OCI-LY7 (cell line): ENCODE data around the gene PIAS4. TPM values are rescaled to one million over a fixed set of nuclear protein-coding genes. Genes with fewer than 3 reads are reported as not detected.

Experiments
- BruUV-seq: library from RNA; stranded (reverse); fragments of 400-500 nt; replicated peaks from 2 replicates; lab custom pipeline; 2021; lab: Mats Ljungman, UMichigan
- CTCF ChIA-PET: fragments of 300-600 bp; sonication (Branson Sonifier 250); formaldehyde crosslinking; loops from one replicate; lab custom pipeline; 2022; ENCODE audit warnings: antibody characterized with exemption; ENCODE audit not compliant: unreplicated experiment; lab: Charles Lee
- POLR2A ChIA-PET: fragments of 300-600 bp; sonication (Branson Sonifier 250); formaldehyde crosslinking; loops from one replicate; lab custom pipeline; 2022; ENCODE audit warnings: antibody characterized with exemption; lab: Charles Lee
- DNase-seq: peaks from one replicate; pipeline ENCODE4 v3.0.0-alpha.2; 2015; ENCODE audit warnings: low spot score
- H2AFZ ChIP-seq: fragments of 200-600 bp; sonication (generic), shearing (Covaris generic); 2 replicates; pipeline ENCODE4 v1.6.1; 2014; ENCODE audit warnings: mild to moderate bottlenecking, antibody characterized with exemption, low read length, moderate library complexity
- H3K27ac ChIP-seq: fragments of 200-600 bp; sonication (generic); 2 replicates; pipeline ENCODE4 v1.5.1; 2014; ENCODE audit warnings: mixed run types, low read depth, mild to moderate bottlenecking, moderate library complexity, low read length, inconsistent platforms; ENCODE audit not compliant: poor library complexity, severe bottlenecking
- H3K36me3 ChIP-seq: fragments of 200-600 bp; sonication (generic); 2 replicates; pipeline ENCODE4 v1.6.1; 2014; ENCODE audit warnings: mild to moderate bottlenecking, antibody characterized with exemption, low read length, moderate library complexity, mixed read lengths; ENCODE audit not compliant: insufficient read depth
- H3K4me1 ChIP-seq: fragments of 200-600 bp; sonication (generic); 2 replicates; pipeline ENCODE4 v1.5.1; 2014; ENCODE audit warnings: mild to moderate bottlenecking, low read length; ENCODE audit not compliant: insufficient read depth, poor library complexity, severe bottlenecking
- H3K4me2 ChIP-seq: fragments of 200-600 bp; sonication (generic); 2 replicates; pipeline ENCODE4 v1.6.1; 2014; ENCODE audit warnings: mild to moderate bottlenecking, low read length
- H3K4me3 ChIP-seq: fragments of 200-600 bp; sonication (generic); 2 replicates; pipeline ENCODE4 v1.5.1; 2014; ENCODE audit warnings: mild to moderate bottlenecking, low read depth, low read length; ENCODE audit not compliant: poor library complexity, severe bottlenecking
- H3K79me2 ChIP-seq: fragments of 200-600 bp; sonication (generic); 2 replicates; pipeline ENCODE4 v1.6.1; 2016; ENCODE audit warnings: low read depth, mild to moderate bottlenecking, low read length, moderate library complexity, mixed read lengths; ENCODE audit not compliant: insufficient read depth
- H3K9me2 ChIP-seq: fragments of 200-600 bp; sonication (generic); 2 replicates; pipeline ENCODE4 v1.6.1; 2016; ENCODE audit warnings: mild to moderate bottlenecking, low read length, mixed read lengths; ENCODE audit not compliant: insufficient read depth
- H3K9me3 ChIP-seq: fragments of 200-600 bp; sonication (generic); 2 replicates; pipeline ENCODE4 v1.6.1; 2014; ENCODE audit warnings: mild to moderate bottlenecking, mixed run types, low read length, mixed read lengths
- H4K20me1 ChIP-seq: fragments of 200-600 bp; sonication (generic); 2 replicates; pipeline ENCODE4 v1.6.1; 2014; ENCODE audit warnings: mild to moderate bottlenecking, antibody characterized with exemption, low read length, moderate library complexity, mixed read lengths; ENCODE audit not compliant: insufficient read depth
- EZH2phosphoT487 ChIP-seq: fragments of 200-600 bp; sonication (generic); IDR thresholded peaks from 2 replicates; pipeline ENCODE4 v1.6.1; 2018; ENCODE audit warnings: low read depth, borderline replicate concordance, mild to moderate bottlenecking, mixed run types, antibody characterized with exemption, low read length, moderate library complexity, mixed read lengths
- intact Hi-C: fragments of 100-400 bp; cut with micrococcal nuclease; formaldehyde crosslinking; loops from one replicate; pipeline ENCODE4 v1.10.0; 2022; ENCODE audit not compliant: unreplicated experiment
- total RNA-seq, 2 experiments: library from RNA; depleted of rRNA in 1 of 2; stranded (reverse); fragments of >200 nt in 1 of 2; shearing (Covaris generic) in 1 of 2; gene quantifications; 2 replicates each; pipeline ENCODE4 v1.2.3, GENCODE V29; 2014 to 2022
- TF ChIP-seq, protein P1 (sequence below): fragments of 200-600 bp; sonication (generic); conservative IDR thresholded peaks from 2 replicates; pipeline ENCODE4 v1.5.1; 2014; ENCODE audit warnings: mild to moderate bottlenecking, antibody characterized with exemption, low read length, moderate library complexity, mixed read lengths

PIAS4 gene
- total RNA-seq, 2 experiments from 2014 or later = 25.3 to 35.0 TPM

DNA sequence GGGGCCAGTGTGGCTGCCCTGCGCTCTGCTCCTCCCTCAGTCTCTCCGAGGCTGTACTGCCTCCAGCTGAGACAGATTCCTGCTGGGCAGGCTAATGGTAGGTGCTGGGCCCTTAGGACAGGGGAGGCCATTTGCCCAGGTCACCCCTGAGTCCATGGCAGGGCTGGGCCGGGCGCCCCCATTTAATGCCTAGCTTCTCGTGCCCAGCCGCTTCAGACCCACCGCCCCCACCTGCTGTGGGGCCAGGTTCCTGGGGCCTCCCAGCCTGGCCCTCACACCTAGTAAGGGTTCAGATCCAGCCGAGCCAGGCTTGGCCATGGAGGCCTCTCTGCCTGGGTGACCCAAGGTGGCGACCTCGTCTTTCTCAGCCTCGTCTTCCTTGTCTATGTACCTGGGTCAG is 17.8 kb downstream of the PIAS4 start:
- Histone ChIP-seq H3K4me2 (no peak overlapping the region), H2AFZ (no peak overlapping the region), H3K36me3 (peaks cover 47% of the 10 kb centered on the region), H3K4me1 (peaks cover 6% of the 10 kb centered on the region), H3K27ac (no peak overlapping the region), H4K20me1 (no peaks in the 10 kb centered on the region), H3K9me2 (no peaks in the 10 kb centered on the region), H3K4me3 (no peak overlapping the region), H3K79me2 (peaks cover 5% of the 10 kb centered on the region; the same call in 1 of the 2 replicates), H3K9me3 (no peaks in the 10 kb centered on the region)
- no TSS peak for BruUV-seq
- intact Hi-C loops = no loop called here
- DNase-seq = no peak
- ChIA-PET CTCF (no interaction called here), POLR2A (no interaction called here)
- TF ChIP-seq, protein P1, sequence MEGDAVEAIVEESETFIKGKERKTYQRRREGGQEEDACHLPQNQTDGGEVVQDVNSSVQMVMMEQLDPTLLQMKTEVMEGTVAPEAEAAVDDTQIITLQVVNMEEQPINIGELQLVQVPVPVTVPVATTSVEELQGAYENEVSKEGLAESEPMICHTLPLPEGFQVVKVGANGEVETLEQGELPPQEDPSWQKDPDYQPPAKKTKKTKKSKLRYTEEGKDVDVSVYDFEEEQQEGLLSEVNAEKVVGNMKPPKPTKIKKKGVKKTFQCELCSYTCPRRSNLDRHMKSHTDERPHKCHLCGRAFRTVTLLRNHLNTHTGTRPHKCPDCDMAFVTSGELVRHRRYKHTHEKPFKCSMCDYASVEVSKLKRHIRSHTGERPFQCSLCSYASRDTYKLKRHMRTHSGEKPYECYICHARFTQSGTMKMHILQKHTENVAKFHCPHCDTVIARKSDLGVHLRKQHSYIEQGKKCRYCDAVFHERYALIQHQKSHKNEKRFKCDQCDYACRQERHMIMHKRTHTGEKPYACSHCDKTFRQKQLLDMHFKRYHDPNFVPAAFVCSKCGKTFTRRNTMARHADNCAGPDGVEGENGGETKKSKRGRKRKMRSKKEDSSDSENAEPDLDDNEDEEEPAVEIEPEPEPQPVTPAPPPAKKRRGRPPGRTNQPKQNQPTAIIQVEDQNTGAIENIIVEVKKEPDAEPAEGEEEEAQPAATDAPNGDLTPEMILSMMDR = no peak
- TF ChIP-seq EZH2phosphoT487 = no peak

DNA sequence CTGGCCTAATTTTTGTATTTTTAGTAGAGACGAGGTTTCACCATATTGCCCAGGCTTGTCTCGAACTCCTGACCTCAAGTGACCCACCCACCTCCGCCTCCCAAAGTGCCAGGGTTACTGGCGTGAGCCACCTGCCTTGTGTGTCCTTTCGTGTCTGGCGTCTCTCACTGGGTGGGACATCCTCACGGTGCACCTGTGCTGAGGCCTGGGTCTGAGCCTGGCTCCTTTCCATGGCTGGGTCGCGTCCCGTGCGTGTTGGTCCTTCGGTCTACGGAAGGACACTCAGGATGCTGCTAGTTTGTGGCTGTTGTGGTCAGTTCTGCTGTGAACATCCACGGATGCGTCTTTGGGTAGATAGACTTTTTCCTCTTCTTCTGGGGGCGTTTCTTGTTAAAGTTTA is 19.6 kb downstream of the PIAS4 start:
- ChIA-PET POLR2A (no interaction called here), CTCF (no interaction called here)
- H3K4me2 ChIP-seq = no peak overlapping the region
- no peak overlapping the region for H2AFZ ChIP-seq
- H3K9me3 ChIP-seq = no peaks in the 10 kb centered on the region
- H3K36me3 ChIP-seq = peaks cover 38% of the 10 kb centered on the region
- H3K27ac ChIP-seq = no peak overlapping the region
- H4K20me1 ChIP-seq = no peaks in the 10 kb centered on the region
- H3K79me2 ChIP-seq = no peaks in the 10 kb centered on the region; the same call in 1 of the 2 replicates
- no peak for DNase-seq
- no peaks in the 10 kb centered on the region for H3K9me2 ChIP-seq
- H3K4me1 ChIP-seq = no peaks in the 10 kb centered on the region
- BruUV-seq = no TSS peak
- intact Hi-C loops = no loop called here
- TF ChIP-seq, protein P1 = no peak
- no peak for TF ChIP-seq EZH2phosphoT487
- no peak overlapping the region for H3K4me3 ChIP-seq

DNA sequence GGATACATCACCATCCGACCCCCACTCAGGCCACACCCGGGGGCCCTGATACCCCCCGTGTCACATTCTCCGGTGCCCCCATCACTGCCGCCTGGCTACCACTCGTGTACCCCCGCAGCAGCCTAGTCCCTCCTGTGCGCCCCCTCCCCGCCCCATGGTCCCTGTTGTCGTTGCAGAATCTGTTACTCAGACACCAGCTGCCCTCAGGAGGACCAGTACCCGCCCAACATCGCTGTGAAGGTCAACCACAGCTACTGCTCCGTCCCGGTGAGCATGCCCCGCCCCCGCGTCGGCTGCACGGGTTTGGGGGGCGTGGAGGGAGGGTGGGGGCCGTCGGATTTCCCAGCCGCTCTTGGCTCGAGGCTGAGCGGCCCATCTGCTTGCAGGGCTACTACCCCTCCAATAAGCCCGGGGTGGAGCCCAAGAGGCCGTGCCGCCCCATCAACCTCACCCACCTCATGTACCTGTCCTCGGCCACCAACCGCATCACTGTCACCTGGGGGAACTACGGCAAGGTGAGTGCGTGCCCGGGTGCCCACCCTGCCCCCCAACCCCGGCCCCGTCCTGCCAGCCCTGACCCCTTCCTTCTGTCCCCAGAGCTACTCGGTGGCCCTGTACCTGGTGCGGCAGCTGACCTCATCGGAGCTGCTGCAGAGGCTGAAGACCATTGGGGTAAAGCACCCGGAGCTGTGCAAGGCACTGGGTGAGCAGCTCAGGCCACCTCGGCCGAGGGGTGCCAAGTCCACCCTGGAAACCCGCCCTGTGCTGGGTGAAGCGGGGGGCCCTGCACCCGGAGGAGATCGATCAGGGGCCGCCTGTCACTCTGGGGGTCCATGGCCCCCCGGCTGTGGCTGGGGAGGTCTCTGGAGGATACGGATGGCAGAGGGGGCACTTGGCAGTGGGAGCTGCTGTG is 21.1 kb downstream of the PIAS4 start:
- POLR2A ChIA-PET = no interaction called here
- no TSS peak for BruUV-seq
- H3K4me2 ChIP-seq = no peak overlapping the region

More for the DNA sequence above, 21.1 kb downstream of the PIAS4 start:
- H4K20me1 ChIP-seq = no peaks in the 10 kb centered on the region
- no peaks in the 10 kb centered on the region for H3K79me2 ChIP-seq
- peaks cover 38% of the 10 kb centered on the region for H3K36me3 ChIP-seq
- no peak overlapping the region for H2AFZ ChIP-seq
- H3K27ac ChIP-seq = no peak overlapping the region
- DNase-seq = no peak
- H3K4me3 ChIP-seq = no peak overlapping the region
- CTCF ChIA-PET = no interaction called here
- H3K9me3 ChIP-seq = no peaks in the 10 kb centered on the region
- H3K9me2 ChIP-seq = no peaks in the 10 kb centered on the region
- H3K4me1 ChIP-seq = no peaks in the 10 kb centered on the region
- TF ChIP-seq EZH2phosphoT487 = no peak
- TF ChIP-seq, protein P1 = no peak
- intact Hi-C loops = no loop called here
